RWPE2 (cell line): ENCODE measurements around the gene CIC.
A peak's percentile ranks its signal among the peaks of the same experiment; 100 is the strongest.

Source experiments
- ATAC-seq: fragments of 200-7000 bp; cut with Tn5 transposase; 3 replicates; pipeline ENCODE4 v1.9.1; 2021; ENCODE audit warnings: low read depth
- DNase-seq: peaks from one replicate; pipeline ENCODE4 v3.0.0-alpha.2; 2020; ENCODE audit warnings: low spot score
- H3K27ac ChIP-seq: fragments of 450-650 bp; 2 replicates; pipeline ENCODE4 v1.5.1; 2017; ENCODE audit warnings: mild to moderate bottlenecking; ENCODE audit not compliant: poor library complexity, severe bottlenecking
- H3K27me3 ChIP-seq: fragments of 250-450 bp; sonication (Bioruptor Pico); 2 replicates; pipeline ENCODE4 v1.5.1; 2021; ENCODE audit warnings: mild to moderate bottlenecking, moderate library complexity; ENCODE audit not compliant: insufficient read depth, poor library complexity, severe bottlenecking
- H3K36me3 ChIP-seq: fragments of 250-450 bp; sonication (Bioruptor Pico); 2 replicates; pipeline ENCODE4 v1.5.1; 2020; ENCODE audit warnings: low read depth, mild to moderate bottlenecking, moderate library complexity
- H3K4me1 ChIP-seq: fragments of 250-450 bp; sonication (Bioruptor Pico); 2 replicates; pipeline ENCODE4 v1.5.1; 2021; ENCODE audit warnings: mild to moderate bottlenecking, moderate library complexity; ENCODE audit not compliant: insufficient read depth, poor library complexity, severe bottlenecking
- H3K4me3 ChIP-seq: fragments of 250-450 bp; sonication (Bioruptor Pico); 2 replicates; pipeline ENCODE4 v1.5.1; 2021; ENCODE audit warnings: mild to moderate bottlenecking, moderate library complexity; ENCODE audit not compliant: severe bottlenecking
- H3K9me3 ChIP-seq: fragments of 250-450 bp; sonication (Bioruptor Pico); 2 replicates; pipeline ENCODE4 v1.5.1; 2021; ENCODE audit warnings: mild to moderate bottlenecking, moderate library complexity; ENCODE audit not compliant: severe bottlenecking
- TF ChIP-seq, protein P1 (sequence below): fragments of 450-650 bp; IDR thresholded peaks from one replicate; pipeline ENCODE4 v1.5.1; 2017; ENCODE audit warnings: mild to moderate bottlenecking, moderate library complexity; ENCODE audit not compliant: poor library complexity, severe bottlenecking

CIC gene

DNA sequence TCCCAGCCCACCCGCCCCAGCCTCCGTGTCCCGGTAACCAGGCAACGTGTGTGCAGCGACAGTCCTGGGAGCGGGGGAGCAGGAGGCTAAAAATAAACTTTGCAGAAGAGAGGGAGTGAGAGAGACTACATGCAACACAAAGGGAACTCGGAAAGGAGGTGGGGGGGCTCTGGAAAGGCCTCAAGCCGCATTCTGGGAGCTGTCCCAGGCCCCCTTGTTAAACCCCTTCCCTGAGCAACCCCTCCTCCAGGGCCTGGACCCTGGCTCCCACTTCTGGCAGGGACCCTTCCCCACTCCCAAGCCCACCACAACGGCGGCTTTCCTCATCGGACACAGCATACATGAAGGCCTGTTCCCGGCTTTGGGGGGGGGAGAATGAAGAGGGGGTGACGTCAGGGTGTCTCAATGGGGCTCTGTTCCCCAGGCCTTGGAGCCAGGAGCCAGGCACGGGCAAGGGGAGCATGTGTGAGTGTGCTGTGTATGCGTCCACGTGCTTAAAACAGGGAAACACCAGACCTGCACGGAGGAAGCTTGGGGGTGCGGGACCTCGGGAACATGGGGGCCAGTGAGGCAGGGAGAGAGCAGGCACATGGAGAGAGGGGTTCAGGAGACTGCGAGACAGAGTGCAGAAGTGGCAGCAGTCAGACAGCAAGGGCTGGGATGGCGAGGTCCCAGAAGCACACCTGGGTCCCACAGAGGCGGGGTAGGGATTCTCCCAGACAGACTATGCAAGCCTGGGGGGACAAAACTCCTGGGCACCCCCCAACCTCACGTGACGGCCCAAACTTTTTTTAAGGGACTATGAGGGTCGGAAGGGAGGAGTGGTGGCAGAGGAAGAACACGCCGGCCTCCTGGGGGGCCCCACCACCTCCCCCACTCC, 16.4 kb upstream of the CIC start:
- peak overlapping the region; percentile 96 for H3K27ac ChIP-seq
- H3K4me1 ChIP-seq: peaks cover 7% of the 10 kb centered on the region
- H3K9me3 ChIP-seq: no peaks in the 10 kb centered on the region
- DNase-seq: no peak
- ATAC-seq: peak; percentile 5; the same call in 1 of the 3 replicates
- peak overlapping the region; percentile 79 for H3K4me3 ChIP-seq
- TF ChIP-seq, protein P1, sequence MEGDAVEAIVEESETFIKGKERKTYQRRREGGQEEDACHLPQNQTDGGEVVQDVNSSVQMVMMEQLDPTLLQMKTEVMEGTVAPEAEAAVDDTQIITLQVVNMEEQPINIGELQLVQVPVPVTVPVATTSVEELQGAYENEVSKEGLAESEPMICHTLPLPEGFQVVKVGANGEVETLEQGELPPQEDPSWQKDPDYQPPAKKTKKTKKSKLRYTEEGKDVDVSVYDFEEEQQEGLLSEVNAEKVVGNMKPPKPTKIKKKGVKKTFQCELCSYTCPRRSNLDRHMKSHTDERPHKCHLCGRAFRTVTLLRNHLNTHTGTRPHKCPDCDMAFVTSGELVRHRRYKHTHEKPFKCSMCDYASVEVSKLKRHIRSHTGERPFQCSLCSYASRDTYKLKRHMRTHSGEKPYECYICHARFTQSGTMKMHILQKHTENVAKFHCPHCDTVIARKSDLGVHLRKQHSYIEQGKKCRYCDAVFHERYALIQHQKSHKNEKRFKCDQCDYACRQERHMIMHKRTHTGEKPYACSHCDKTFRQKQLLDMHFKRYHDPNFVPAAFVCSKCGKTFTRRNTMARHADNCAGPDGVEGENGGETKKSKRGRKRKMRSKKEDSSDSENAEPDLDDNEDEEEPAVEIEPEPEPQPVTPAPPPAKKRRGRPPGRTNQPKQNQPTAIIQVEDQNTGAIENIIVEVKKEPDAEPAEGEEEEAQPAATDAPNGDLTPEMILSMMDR: no peak
- peaks cover 31% of the 10 kb centered on the region for H3K36me3 ChIP-seq
- H3K27me3 ChIP-seq: no peaks in the 10 kb centered on the region

DNA sequence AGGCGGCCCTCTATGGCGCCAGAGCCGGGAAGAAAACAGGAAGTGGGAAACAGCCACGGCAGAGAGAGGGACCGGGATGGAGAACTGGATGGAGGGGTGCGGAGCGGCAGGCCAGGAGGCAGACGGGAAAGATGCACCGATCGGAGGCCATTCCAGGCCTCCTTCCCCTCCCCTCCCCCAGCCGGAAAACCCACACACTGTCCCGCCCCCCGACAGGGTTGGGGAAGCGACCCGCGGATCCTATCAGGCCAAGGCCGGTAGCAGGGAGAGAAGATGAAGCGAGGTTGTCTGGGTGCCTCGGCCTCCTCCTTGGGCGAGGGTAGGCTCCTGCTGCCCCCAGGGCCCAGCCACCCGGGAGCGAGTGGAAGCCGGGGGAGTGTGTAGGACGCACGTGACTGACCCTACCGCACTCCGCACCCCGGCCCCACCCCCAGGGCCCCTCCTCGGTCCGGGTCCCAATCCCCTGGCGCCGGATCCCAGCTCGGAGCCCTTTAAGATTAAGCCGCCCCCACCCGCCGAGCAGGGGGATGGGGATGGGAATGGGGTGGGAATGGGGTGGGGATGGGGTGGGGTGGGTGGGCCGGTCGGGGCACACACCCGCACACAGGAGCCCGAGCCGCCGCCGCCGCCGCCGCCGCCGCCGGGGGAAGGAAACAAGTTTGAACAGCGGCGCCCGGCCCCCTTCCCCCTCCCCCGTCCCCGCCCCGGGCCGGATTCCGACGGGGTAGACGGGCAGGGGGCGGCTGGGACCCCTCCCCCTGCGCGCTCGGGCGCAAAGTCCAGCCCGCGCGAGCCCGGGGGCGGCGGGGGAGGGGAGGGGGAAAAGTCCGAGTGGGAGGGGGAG, 15.6 kb upstream of the CIC start:
- Histone ChIP-seq H3K4me3 (peak overlapping the region; percentile 79), H3K4me1 (peaks cover 7% of the 10 kb centered on the region), H3K27me3 (no peaks in the 10 kb centered on the region), H3K36me3 (peaks cover 28% of the 10 kb centered on the region), H3K9me3 (no peaks in the 10 kb centered on the region), H3K27ac (peak overlapping the region; percentile 96)
- TF ChIP-seq, protein P1: no peak
- no peak for DNase-seq
- ATAC-seq: peak; percentile 35

DNA sequence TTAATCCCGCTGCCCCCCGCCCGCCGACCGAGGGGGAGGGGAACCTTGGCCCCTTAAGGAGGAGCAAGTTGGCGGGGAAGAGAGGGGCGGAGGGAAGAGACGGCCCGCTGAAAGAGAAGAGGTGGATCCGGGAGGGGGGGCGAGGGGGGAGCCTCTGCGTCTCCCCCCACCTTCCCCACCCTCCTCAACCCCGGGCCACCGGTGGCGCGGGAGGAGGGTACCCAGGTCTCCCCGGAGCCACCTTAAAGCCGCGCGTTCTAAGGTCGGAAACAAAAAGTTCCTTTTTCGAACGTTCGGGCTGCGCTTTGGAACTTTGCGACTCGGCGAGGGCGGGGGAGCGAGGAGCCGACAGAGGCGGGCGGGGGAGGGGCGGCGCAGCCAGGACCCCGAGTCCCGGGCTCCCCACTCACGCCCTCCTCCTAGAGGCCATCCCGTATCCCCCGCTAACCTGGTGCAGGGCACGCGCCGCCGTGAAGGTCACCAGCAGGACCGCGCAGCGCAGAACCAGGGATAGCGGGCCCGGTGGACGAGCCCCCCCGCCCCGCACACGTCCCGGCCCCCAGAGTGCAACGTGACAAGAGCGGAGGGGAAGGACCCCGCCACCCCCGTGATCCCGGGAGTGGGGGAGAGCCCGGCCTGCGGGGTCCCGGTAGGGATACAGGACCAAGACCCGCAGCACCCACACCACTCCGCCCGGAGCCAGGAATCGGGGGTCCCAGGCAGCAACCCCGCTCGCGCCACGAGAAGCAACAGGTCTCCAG, 14.8 kb upstream of the CIC start:
- H3K9me3 ChIP-seq: no peaks in the 10 kb centered on the region
- no peak for ATAC-seq
- H3K36me3 ChIP-seq: peaks cover 20% of the 10 kb centered on the region
- TF ChIP-seq, protein P1: no peak
- DNase-seq: no peak
- no peaks in the 10 kb centered on the region for H3K27me3 ChIP-seq
- peak overlapping the region; percentile 96 for H3K27ac ChIP-seq
- peaks cover 7% of the 10 kb centered on the region for H3K4me1 ChIP-seq
- peak overlapping the region; percentile 79 for H3K4me3 ChIP-seq

DNA sequence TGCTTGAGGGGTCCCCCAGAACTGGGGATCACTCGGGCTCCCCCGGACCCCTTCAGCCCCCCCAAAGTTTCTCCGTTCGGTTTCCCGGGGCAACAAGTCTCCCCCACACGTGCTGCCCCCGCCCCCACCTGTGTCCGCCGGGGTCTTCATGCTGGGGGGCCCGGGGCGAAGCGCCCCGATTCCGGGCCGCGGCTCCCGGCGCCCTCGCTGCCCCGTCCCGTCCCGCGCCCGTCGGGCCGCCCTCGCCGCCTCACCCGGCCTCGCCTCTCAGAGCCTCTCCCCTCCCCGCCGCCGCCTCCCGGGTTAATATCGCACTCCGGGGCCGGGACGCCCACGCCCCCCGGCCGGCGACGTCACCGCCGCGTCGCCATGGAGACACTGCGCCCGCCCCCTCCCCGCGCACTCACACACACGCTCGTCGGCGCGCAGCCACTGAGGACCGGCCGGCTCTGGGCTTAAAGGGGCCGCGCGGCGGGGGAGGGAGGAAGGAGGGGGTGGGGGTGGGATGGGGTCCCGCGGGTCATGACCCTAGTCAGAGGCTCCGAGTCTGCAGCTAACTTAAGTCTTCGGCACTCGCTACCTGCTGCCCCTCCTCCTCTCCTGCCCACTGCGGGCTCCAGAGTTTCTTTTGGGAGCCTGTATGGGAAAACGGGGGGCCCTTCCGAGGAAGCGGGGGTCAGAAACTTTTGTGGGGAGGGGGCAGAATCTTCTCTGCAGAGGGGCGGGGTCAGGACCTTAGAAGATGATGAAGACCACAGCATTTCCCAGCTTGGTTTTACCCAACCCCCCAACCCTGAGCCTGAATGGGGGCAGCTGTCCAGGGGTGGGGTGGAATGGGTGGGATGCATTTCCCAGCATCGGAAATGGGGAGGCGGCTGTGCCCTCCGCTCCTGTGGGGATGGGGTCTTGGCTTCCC, 13.9 kb upstream of the CIC start, which contains the start of gene ERF:
Gene ERF, minus strand, starts transcription at position 279 of the 916 bp plus-strand sequence. Its CDS starts 129 bp downstream, at position 150.
- peaks cover 7% of the 10 kb centered on the region for H3K4me1 ChIP-seq

More for the DNA sequence above, 13.9 kb upstream of the CIC start, which contains the start of gene ERF:
- peak; percentile 89 for DNase-seq
- TF ChIP-seq, protein P1: no peak
- Histone ChIP-seq H3K9me3 (no peaks in the 10 kb centered on the region), H3K27me3 (no peaks in the 10 kb centered on the region), H3K36me3 (peaks cover 12% of the 10 kb centered on the region), H3K4me3 (peak within 1 kb of the TSS; percentile 79), H3K27ac (peak within 1 kb of the TSS; percentile 96)
- ATAC-seq: peak; percentile 51
